Fibroblast of skin of scalp (primary cell): Measurements from ENCODE around the gene HSPG2.
"Not testable (repeated sequence)": the region's sequence is repeated elsewhere in the genome, so short reads cannot be mapped to it uniquely, and the experiment has no call there.

ENCODE experiments used
- DNase-seq: peaks from one replicate; pipeline ENCODE4 v3.0.0-alpha.2; 2013

The HSPG2 gene

DNA sequence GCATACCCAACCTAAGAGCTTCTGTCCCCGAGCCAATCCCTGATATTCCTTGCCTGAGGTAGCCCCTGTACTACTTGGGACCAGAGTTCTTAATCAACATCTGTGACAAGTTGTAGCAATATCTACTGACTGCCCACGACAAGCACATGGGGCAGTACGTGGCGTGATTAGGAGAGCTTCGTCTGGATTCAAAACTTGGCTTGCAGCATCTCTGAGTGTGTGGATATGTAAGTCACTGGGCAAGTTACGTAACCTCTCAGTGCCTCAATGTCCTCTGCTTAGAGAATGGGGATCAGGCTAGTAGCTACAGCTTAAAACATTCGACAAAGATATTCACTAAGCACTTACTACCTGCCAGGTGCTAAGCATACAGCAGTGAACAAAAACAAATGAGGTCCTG, 5.0 kb downstream of the HSPG2 start:
- peak; percentile 54 for DNase-seq

DNA sequence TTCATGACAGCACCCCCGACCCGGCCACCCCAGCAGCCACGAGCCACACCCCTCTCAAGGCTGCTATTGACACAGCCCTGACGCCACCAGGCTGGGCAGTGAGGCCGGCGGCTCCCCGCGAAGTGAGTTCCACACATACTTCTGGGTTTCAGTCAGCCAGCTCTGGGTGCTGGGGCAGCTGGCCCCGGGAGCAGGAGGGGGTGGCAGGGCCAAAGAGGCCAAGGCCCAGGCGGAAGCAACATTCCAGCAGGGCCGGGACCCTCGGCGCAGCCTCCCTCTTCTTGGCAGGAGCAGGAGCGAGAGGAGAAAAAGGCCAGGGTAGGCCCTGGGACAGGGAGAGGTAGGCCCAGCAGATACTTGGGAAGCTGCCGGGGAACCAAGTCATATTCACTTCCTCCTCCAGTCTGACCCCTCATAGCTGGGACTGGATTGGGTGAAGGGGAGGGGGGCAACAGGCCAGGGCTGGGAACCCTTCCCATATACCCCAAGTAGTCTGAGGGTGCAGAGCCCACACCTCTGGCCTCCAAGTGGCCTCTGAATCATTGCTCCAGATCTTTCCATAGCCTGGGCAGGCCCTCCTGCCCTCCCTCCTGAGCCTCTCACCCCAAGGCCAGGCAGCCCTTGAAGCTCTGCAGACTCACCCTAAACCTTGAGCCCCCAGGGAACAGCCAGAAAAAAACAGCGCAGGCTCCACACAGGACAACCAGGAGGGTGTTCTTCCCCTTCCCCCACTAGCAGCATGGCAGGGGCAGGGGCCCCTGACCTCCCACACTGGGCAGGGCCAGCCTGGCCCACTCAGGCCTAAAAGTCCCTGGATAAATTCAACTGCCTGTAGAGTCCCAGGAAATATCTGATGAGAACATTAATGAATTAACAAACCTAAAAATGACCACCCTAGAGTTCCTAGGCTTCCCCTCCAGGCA, 5.7 kb downstream of the HSPG2 start:
- peak; percentile 94 for DNase-seq

GRCh38 chr1:21930629-21931170, 6.4 kb downstream of the HSPG2 start:
- DNase-seq: peak; percentile 43

GRCh38 chr1:21930080-21930571, 7.0 kb downstream of the HSPG2 start:
- no peak for DNase-seq

DNA sequence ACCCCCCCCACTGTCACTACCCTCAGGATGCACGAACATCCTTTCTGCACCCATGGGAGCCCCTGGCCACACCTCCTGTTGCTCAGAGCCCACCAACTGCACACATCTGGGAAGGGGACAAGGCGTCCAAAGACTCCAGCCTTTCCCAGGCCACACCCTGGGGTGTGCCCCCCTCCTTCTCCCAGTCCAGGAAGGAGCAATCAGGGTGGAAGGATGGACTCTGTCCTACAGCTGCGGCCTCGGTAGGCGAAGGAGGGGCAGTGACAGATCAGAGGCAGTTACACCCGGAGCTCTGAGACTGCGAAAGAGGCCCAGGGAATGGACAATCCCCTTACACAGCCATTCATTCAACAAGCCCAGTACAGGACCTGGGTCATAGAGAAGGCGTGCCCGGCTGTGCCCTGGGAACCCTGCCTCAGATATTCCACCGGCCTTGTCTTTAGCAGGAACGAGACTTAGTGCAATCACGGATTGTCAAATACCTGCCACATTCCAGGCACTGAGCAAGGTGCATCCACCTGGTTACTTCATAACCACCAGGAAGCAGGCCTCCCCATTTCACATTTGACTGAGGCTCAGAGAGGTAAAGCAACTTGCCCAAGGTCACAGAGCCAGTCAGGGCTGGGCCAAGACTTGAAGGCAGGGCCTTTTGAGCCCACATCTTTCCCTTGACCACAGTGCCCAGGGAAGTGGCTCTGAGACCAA, 9.4 kb downstream of the HSPG2 start:
- peak; percentile 66 for DNase-seq

DNA sequence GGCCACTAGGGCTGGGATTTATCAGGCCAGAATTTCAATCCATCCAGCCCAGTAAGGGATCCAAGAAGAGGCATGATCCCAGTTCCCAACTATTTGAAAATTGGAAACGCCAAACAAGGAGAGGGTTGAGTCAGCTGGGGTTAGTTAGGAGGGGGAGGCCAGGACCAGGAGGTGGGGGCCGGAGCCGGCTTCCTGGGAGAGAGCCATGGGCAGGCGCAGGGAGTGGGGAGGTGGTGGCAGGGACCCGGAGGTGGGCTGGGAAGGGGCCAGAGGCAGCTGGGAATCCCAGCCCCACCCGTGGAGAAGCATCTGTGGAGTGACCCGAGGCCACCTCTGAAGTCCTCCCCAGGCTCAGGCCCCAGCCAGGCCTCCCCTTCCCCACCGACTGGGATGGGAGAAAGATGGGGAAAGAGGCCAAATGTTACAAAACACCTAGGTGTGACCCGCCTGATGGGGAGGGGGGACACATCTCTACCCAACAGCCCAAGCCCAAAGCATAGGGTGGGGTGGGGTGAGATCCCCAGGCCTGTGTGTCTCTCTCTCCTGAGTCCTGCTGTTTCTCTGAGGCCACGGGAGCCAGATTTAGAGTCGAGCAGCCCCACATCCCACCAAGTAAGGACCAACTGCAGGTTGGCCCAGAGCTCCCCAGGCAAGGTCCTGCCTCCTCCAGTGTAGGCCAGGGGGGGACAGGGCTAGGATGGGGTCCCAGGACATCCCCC, 10.1 kb downstream of the HSPG2 start:
- DNase-seq: peak; percentile 95

GRCh38 chr1:21926065-21926464, 11.0 kb downstream of the HSPG2 start:
- DNase-seq: no peak

- DNase-seq: no peak
Measured at GRCh38 chr1:21925334-21925940, 11.7 kb downstream of the HSPG2 start.

- DNase-seq: peak; percentile 64
Measured at GRCh38 chr1:21924503-21925005, 12.6 kb downstream of the HSPG2 start.

DNA sequence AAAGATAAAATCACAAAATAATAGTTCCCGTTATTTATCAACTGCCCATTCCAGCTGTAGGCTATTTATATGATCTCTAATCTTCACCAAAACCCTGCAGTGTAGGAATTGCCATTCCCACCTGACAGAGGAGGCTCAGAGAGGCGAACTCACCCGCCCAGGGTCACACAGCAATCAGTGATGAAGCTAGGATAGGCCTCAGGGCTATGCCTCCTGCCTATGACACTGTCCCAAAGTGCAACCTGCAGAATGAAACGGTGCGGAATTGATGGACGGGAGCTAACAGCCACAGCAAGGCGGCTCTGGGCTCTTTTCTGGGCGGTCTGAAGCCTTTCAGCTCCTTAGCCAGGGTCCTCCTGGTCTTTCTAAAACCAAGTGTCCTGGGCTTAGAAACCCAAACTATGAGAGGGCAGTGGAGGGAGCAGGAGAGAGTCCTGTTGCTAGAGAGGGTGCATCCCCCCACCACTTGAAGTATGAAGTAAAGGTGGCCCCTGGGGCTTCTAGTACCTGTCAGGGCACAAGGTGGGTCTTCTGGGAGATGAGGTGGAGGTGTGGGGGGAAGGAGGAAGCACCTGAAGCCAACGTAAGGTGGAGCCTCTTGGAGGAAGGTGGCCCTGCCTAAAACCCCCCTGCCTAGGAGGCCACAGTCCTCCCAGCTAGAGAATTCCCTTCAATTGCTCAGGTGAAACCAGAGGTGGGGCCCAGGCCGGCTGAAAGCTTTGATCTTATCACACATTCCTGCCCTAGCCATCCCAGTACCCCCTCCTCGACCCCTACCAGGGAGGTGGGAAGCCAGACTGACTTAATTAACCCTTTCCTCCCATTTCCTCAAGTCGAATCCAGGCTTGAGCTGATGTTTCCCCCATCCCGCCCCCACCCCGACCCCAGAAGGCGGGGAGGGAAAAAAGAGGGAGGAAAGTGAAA, 14.8 kb downstream of the HSPG2 start:
- DNase-seq: no peak

- no peak for DNase-seq
Measured at GRCh38 chr1:21921100-21921875, 15.8 kb downstream of the HSPG2 start.

GRCh38 chr1:21919520-21919919, 17.6 kb downstream of the HSPG2 start:
- peak; percentile 79 for DNase-seq

DNA sequence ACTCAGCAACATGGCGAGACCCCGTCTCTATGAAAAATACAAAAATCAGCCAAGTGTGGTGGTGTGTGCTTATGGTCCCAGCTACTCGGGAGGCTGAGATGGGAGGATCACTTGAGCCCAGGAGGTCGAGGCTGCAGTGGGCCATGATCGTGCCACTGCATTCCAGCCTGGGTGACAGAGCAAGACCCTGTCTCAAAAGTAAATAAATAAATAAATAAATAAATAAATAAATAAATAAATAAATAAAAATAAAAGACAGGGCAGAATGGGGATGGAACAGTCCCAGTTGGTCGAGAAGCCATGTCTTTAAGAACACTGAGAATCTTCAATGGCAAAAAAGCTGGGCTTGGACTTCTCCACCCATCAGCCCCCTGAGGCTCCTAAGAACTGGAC, 19.9 kb downstream of the HSPG2 start:
- not testable (repeated sequence) for DNase-seq

DNA sequence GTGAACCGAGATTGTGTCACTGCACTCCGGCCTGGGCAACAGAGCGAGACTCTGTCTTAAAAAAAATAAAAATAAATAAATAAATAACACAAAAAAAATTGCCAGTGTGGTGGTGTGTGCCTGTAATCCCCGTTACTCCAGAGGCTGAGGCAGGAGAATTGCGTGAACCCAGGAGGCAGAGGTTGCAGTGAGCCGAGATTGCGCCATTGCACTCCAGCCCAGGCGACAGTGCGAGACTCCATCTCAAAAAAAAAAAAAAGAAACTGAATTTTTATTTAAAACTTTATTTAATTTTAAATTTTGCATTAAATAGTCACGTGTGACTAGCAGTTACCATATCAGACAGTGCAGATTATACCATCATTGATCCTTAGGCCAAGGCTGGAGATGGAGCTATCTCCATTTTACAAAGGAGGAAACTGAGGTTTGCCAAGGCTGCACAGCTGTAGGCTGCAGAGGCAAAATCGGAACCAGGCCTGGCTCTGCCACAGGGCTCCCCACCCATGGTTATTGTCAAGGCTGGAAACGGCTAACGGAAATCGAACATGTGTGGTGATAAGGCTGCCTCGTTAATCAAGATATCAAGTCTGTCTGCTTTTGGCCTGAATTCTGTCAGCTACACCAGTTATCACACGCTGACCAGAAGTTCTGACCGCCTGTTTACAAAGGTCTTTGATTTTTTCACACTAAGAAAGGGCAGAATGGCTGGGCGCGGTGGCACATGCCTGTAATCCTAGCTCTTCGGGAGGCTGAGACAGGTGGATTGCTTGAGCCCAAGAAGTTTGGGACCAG, 20.5 kb downstream of the HSPG2 start:
- no peak for DNase-seq

- DNase-seq: peak; percentile 53
Measured at GRCh38 chr1:21914880-21915640, 22.1 kb downstream of the HSPG2 start.

DNA sequence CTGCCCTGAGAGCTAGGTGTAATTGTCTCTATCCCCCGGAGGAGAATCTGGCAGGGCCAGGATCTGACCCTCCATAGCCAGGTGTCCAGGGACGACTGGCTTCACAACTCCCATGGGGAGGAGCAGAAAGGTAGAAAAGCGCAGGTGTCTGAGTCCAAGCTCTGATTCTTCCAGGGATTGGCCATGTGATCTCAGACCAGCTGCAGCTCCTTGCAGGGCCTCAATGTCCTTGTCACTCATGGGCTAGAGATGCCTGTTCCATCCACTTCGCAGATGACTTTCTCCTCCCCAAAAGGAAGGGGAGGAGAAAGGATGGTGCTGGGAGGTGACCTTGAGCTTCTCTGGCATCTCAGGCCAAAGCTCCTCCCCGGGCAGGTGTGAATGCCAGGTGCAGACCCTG, 22.7 kb downstream of the HSPG2 start:
- DNase-seq: no peak

DNA sequence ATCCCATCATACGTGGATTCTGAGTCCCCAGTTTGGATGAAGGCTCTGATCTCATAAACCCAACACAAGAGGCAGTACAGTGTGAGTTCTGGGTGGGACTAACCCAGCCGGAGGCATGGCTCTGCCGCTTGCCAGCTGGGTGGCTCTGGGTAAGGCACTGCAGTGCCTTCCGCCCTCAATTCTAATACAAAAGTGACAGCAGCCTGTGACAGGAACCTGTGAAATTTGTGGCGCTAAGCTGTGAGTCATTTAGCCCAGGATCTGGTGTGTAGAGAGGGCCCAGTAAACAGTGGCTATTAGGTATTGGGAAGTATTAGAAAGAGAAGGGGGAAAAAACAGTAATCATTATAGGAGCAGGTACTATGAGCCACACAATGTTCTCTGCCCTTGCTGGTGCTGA, 23.3 kb downstream of the HSPG2 start:
- DNase-seq: no peak

DNA sequence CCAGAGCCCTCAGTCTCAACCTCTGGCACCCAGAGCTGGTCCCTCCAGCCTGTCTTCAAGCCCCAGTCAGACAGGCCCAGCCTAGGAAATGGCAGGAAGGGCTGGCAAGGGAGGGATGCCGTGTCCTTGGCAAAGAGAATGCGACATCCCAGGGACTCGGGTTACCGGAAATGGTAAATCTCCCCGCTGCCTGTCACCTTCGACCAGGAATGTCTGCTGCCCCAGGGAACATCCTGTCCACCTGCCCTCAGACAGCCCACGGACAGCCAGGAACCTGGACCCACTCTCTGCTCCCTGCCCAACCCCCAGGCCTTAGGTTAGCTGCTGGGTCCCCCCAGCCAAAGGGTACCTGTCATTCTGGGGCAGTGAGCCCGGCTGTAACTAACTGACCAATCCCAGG, 23.9 kb downstream of the HSPG2 start:
- DNase-seq: no peak
